Hepatic stellate cell (primary cell): Measurements from ENCODE around the gene PLEKHM2.

Source experiments
- DNase-seq: peaks from one replicate; pipeline ENCODE4 v3.0.0; 2011; ENCODE audit warnings: low spot score

PLEKHM2 gene

GRCh38 chr1:15739745-15740144, 55.6 kb downstream of the PLEKHM2 start:
- DNase-seq: no peak

- peak; percentile 87 for DNase-seq
Measured at GRCh38 chr1:15740924-15741850, 57.1 kb downstream of the PLEKHM2 start.

- DNase-seq: no peak
Measured at GRCh38 chr1:15742339-15742801, 58.2 kb downstream of the PLEKHM2 start, which contains the start of gene TMEM82. TMEM82 (plus strand) TSS chr1:15742499; CDS start chr1:15742560, 61 bp downstream.

GRCh38 chr1:15744122-15744679, 60.1 kb downstream of the PLEKHM2 start:
- no peak for DNase-seq

GRCh38 chr1:15747378-15747777, 63.3 kb downstream of the PLEKHM2 start:
- no peak for DNase-seq

- no peak for DNase-seq
Measured at GRCh38 chr1:15748264-15748663, 64.1 kb downstream of the PLEKHM2 start.

GRCh38 chr1:15748690-15749398, 64.7 kb downstream of the PLEKHM2 start:
- DNase-seq: no peak

GRCh38 chr1:15749399-15750291, 65.5 kb downstream of the PLEKHM2 start:
- peak; percentile 34 for DNase-seq

GRCh38 chr1:15750924-15751323, 66.8 kb downstream of the PLEKHM2 start:
- no peak for DNase-seq

- DNase-seq: no peak
Measured at GRCh38 chr1:15751717-15752116, 67.6 kb downstream of the PLEKHM2 start.

- no peak for DNase-seq
Measured at GRCh38 chr1:15753776-15754175, 69.7 kb downstream of the PLEKHM2 start.

- no peak for DNase-seq
Measured at GRCh38 chr1:15755021-15755645, 71.0 kb downstream of the PLEKHM2 start.

GRCh38 chr1:15755646-15756040, 71.5 kb downstream of the PLEKHM2 start:
- no peak for DNase-seq

GRCh38 chr1:15756143-15757015, 72.3 kb downstream of the PLEKHM2 start:
- DNase-seq: no peak

GRCh38 chr1:15757016-15757543, 73.0 kb downstream of the PLEKHM2 start:
- DNase-seq: no peak

- peak; percentile 82 for DNase-seq
Measured at GRCh38 chr1:15757575-15758342, 73.6 kb downstream of the PLEKHM2 start.

GRCh38 chr1:15758343-15758931, 74.3 kb downstream of the PLEKHM2 start, which contains the start of gene FBLIM1:
FBLIM1 (plus strand) TSS chr1:15758795; CDS start chr1:15764984, 6,189 bp downstream.
- DNase-seq: peak; percentile 50

- DNase-seq: peak; percentile 69
Measured at GRCh38 chr1:15758953-15759661, 75.0 kb downstream of the PLEKHM2 start.
